Stimulated activated CD4-positive, alpha-beta T cell treated with anti-CD3 and anti-CD28 coated beads, Interleukin-15, amount 100 ng/mL, for 24 hours (primary cell): ENCODE measurements around the gene SRSF6.
"Not testable (repeated sequence)": the region's sequence is repeated elsewhere in the genome, so short reads cannot be mapped to it uniquely, and the experiment has no call there.

Source experiments
- DNase-seq: peaks from one replicate; pipeline ENCODE4 v3.0.0-alpha.2; 2020

The SRSF6 gene

DNA sequence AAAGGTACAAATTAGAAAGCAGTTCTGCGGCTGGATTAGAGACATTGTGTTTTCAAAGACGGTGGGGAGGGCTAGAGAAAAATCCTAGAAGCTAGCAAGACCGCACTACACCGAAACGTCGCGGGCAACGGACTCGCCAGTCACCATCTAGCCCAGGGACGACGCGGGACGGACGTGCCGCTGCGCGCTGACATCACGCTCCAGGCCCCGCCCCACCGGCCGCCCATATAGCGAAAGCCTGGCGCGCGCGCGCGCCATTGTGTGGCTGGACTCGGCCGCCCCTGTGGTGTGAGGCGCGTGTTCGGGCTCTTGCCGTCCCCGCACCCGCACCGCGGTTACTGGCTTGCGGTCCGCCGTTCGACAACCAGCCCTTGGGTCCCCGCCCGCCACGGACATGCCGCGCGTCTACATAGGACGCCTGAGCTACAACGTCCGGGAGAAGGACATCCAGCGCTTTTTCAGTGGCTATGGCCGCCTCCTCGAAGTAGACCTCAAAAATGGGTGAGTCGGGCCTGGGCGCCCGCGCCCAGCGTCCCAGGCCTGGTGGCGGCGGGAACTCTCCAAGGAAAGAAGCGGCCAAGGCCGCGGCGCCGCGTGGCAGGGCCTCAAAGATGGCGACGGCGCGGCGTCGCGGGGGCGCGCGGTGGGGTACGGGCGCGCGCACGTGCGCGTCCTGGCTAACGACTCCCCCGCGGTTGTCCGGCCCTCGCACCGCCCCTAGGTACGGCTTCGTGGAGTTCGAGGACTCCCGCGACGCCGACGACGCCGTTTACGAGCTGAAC, at the start of gene SRSF6:
Gene SRSF6 (plus strand): TSS at position 257 of the 782 bp plus-strand sequence. CDS start 138 bp downstream, at position 395.
- DNase-seq = peak; percentile 95

DNA sequence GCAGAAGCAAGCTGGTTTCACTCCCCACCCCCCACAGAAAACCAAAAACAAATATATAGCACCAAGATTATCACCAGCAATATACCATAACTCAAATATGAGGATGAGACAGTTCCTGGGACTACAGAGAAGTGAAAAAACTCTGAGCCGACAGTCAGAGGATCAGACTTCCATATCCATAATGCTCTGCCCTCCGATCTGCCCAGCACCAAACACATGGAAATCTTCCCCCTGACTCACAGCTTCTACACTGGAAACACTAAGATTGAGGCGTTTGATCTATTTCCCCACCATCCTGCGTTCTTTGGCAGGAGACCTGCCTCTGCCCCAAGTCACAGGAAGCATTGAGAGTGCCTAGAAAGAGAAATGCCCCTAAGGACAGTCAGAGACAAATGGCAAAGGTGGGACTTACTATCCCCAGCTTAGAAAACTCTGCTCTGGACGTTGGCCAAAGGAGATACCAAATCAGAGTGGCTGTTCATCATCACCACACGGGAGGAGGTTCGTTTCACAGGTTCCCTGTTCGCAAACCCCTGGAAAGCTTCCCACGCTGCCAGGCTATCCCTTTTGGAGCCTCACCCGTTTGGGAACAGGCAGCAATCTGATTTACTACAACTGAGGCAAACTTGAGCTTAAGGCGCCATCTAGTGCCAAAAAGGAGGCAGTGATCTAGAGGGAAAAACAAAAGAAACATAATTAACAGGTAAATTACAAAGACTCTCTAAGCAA, 48.7 kb upstream of the SRSF6 start:
- DNase-seq = peak; percentile 16

DNA sequence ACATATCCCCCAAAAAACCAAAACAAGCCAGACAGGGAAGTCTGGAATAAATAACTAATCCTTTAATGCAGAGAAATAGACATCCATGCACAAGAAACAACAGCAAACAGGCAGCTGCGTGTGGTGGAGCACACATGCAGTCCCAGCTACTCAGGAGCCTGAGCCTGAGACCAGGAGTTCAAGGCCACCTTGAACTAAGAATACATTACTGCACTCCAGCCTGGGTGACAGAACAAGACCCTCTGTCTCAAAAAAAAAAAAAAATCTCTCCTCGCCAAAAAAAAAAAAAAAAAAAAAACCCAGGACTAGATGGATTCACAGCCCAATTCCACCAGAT, 48.2 kb upstream of the SRSF6 start:
- no peak for DNase-seq

DNA sequence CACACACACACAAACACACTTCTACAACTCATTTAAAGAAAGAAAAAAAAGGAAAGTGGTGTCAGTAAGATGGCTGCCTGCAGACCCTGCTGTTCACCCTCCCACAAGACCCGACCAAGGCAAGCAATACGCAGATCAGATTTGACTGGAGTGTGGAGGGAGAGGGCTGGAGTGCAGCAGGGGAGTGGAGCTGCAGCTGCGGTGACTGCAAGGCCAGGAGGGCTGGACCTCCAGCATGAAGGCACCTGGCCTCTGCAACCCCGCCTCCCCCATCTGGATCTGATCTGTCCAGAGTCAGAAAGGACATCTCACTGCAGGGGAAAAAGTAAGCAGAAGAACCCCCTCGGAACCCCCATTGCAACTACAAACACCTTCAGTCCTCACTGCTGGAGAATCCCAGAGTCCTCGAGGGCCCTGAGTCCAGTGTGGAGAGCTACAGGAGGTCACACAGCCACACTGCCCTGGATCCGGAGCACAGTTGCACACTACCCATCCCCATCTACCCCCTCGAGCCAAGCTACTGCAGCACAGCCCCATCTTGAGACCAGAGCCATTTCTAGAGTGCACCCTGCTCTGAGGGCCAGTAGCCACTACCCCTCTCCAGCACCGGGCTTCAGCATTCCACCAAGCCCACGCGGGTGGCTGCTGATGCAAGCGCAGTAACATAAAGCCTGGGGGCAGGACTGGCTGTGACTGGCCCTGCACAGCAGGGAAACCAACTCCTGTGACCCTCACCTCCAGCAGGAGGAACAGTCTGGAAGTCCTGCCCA, 41.9 kb upstream of the SRSF6 start:
- no peak for DNase-seq

DNA sequence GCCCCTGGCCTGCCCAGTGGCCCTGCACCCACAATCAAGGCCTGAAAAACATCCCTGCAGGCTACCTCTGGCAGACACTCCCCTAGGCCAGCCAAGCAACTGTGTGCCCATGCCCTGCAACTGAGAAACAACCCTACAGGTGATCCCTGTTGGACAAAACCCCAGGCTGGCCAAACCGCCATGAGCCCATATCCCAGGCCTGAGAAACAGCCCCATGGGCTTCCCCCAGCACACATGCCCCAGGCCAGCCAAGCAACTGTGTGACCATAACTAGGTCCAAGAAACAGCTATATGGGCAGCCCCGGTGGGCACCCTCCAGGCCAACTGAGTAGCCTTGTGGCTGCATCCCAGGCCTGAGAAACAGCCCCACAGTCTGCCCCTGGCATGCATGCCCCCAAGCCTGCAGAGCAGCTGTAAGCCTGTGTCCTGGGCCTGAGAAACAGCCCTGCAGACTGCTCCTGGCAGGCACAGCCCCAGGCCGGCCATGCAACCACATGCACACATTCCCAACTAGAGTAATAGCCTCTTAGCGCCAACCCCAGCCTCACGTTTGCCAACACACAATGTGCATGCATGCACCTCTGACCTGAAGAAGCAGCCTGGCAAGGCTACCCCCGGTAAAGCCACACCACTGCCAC, 41.0 kb upstream of the SRSF6 start:
- DNase-seq = no peak

DNA sequence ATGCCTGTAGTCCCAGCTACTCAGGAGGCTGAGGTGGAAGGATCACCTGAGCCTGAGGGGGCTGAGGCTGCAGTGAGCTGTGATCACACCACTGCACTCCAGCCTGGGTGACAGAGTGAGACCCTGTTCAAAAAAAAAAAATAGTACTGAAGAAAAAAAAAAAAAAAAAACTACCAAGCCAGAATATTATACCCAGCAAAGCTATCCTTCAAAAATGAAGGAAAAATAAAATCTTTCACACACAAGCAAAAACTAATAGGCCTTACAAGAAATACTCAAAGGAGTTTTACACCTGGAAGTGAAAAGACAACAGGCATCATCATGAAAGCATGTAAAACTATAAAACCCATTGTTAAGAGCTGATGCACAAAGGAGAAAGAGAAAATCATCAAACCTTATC, 37.5 kb upstream of the SRSF6 start:
- no peak for DNase-seq

DNA sequence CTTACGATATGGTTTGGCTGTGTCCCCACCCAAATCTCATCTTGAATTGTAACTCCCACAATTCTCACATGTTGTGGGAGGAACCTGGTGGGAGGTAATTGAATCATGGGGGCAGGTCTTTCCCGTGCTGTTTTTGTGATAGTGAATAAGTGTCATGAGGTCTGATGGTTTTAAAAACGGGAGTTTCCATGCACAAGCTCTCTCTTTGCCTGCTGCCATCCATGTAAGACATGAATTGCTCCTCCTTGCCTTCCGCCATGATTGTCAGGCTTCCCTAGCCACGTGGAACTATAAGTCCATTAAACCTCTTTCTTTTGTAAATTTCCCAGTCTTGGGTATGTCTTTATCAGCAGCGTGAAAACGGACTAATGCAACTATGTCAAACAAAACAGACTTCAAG, 36.8 kb upstream of the SRSF6 start:
- DNase-seq = not testable (repeated sequence)

DNA sequence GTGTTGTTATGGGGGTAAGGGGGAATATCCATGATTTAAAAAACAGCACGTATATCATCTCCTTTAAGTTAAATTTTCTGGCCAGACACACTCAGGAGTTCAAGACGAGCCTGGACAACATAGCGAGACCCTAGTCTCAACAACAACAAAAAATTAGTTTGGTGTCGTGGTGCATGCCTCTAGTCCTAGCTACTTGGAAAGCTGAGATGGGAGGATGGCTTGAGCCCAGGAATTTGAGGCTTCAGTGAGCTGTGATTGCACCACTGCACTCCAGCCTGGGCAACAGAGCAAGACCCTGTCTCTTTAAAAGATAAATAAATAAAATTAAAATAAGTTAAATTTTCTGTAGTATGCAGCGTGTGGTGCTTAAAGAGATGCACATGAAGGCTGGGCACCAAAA, 31.5 kb upstream of the SRSF6 start:
- DNase-seq = no peak

DNA sequence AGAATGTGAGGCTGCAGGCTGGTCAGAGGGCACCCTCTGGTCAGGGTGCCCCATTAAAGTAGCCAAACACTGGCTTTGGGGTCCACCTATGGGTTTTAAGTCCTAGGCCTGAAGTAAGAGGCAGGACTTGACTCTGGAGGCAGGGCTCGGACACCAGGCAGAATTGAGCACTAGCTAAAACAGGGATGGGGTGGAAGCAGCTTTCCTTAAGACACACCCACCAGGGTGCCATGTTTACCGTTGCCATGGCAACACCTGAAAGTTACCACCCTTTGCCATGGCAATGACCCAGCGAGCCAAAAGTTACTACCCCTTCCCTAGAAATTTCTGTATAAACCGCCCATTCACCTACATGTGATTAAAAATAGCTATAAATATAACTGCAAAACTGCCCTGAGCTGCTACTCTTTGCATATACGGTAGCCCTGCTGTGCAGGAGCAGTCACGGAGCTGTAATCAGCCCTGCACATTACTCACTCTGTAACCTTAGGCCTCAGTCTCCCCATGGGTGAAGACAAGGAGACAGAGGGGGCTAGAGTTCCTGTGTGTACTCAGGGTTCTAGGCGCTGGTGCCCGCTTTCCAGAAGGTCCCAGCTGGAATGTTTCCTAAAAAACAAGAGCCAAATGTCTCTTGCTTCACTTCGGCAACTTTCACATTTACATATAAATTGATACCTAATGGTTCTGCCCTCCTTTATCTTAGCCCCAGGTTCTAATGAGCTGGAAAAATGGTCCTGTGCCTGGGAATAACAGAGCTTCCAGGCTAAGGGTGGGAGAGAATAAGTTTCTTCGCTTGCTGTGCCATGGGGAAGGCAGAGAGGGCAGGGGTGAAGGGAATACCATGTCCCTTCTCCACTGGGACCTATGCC, 27.2 kb upstream of the SRSF6 start:
- DNase-seq = no peak

DNA sequence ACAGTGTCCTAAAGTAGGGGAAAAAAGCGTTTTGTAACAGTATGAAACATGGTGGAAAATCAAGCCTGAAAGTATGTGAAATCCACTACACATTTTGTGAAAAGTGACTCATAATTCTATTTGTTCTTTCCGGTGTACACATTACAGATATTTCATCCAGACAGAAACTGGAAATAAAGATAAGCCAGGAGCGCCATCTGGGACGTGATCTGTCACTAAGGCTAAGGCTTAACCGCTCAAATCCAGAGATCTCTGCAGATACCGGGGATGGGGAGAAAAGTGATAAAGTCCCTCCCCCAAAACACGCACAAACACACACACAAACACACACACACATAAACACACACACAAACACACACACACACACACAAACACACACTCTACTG, 26.6 kb upstream of the SRSF6 start:
- no peak for DNase-seq

DNA sequence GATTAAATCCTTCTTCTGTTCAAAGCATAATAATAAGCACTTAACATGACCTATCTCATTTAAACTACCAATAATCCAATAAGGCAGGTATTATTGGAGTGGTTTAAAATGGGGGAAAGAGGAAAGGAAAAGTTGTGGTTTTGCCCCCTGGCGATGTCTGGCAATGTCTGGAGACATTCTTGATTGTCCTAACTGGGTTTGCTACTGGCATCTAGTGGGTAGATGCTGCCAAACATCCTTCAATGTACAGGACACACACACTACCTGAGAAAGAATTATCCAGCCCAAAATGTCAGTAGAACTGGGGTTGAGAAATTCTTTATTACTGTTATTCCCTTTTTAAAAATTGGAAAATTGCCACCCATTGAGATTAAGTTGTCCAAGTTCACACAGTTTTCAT, 25.2 kb upstream of the SRSF6 start:
- no peak for DNase-seq

DNA sequence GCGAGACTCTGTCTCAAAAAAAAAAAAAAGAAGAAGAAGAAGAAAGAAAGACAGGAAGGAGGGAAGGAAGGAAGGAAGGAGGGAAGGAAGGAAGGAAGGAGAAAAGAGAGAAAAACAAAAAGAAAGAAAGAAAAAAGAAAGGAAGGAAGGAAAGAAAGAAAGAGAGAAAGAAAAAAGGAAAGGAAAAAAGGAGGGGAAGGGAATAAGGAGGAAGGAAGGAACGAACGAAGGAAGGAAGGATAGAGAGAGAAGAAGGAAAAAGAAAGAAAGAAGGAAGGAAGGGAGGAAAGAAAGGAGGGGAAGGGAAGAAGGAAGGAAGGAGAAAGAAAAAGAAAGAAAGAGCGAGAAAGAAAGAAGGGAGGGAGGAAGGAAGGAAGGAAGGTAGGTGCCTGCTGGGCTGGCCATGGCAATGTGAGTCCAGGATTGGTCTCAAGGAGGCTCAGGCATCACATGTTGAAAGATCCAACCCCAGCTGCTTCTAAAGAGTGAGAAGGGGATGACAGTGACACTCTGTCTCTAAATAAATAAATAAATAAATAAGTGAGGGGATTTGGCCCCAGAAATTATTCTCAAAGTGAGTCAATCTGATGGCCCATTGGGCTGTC, 24.3 kb upstream of the SRSF6 start:
- no peak for DNase-seq

DNA sequence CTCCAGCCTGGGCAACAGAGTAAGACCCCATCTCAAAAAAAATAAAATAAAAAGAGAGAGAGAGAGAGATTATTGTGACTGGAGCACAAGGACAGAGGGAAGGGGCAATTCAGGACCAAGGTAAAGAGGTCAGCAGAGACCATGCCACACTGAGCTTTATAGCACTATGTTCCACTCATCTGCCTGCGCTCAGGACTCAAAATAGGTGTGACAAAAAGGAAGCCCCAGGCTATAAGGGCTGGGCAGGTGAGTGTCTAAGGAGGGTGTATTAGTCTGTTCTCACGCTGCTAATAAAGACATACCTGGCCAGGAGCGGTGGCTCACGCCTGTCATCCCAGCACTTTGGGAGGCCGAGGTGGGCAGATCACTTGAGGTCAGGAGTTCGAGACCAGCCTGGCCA, 23.1 kb upstream of the SRSF6 start:
- DNase-seq = no peak

DNA sequence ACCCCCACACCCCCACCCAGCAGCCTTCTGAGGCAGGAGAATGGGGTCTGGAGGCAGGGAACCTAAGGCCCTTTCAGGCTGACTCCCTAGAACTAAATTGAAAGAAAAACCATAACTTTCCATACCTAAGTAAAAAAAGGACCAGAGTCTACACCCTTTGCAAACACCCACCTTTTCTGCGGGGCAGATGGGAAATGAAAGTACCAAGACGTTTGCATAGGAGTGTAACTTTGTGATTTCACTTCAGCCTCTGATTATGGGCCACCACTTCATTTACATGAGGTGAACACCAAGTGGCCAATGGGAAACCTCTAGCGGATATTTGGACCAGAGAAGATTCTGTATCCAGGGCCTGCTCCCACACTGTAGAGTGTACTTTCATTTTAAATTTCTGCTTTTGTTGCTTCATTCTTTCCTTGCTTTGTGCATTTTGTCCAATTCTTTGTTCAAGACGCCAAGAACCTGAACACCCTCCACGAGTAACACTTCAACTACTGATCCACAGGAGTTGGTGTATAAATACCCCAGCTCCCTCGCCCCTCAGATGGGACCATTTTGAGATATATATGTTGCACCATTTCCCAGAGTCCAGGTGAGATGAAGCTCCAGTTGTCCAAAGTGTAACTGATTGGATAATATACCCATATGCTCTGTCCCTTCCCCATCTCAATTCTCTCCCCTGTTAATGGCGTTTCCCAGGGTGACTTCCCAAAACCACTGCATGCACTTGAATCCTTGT, 18.9 kb upstream of the SRSF6 start:
- DNase-seq = no peak

DNA sequence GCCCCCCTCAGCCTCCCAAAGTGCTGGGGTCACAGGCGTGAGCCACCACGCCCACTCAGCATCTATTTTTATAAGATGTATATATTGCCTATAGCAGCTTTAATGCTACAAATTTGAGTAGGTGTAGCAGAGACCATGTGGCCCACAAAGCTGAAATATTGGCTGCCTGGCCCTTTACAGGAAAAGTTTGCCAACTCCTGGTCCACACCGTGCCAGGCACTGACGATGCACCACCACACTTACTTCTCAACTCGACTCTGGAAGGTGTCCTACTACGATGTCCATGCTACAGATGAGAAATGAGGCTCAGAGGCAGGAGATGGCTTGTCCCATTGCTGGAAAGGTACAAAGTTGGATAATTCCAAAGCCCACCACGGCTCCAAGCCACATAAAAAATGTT, 17.2 kb upstream of the SRSF6 start:
- DNase-seq = no peak

DNA sequence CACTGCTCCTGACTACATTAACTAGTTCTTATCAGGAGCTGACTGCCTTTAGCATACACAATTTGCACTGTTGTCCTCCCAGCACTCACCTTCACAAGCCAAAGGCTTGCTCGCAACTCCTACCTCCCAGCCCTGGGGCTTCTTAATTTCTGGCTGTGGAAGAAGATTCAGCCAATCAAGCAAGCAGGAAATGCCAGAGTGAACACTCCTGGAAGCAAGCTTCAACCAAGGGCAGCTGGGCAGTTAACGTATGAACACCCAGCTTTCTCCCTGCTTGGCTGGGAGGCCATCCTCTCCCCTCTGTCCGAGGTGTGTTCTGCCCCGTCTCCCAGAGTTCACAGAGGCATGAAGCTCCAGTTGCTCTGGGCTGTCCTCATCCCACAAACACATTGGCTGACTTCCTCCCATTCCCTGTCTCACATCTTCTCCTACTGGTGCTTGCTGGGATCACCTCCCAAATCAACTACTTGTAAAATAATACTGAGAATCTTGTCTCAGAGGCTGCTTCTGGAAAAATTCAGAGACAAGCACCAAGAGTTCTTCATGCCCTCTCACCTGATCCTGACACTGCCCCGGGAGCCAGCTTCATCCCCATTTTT, 15.3 kb upstream of the SRSF6 start:
- DNase-seq = no peak

DNA sequence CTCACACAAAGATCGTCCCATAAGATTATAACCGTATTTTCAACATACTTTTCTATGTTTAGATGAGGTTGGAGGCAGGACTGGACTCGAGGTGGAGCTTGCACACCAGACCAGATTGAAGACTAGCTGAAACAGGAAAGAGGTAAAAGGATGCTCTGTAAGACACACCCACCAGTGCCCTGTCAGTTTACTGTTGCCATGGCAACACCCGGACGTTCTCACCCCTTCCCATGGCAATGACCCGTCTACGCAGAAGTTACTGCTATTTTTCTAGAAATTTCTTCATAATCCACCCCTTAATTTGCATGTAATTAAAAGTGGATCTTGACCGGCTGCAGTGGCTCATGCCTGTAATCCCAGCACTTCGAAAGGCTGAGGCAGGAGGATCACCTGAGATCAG, 13.6 kb upstream of the SRSF6 start:
- DNase-seq = no peak

DNA sequence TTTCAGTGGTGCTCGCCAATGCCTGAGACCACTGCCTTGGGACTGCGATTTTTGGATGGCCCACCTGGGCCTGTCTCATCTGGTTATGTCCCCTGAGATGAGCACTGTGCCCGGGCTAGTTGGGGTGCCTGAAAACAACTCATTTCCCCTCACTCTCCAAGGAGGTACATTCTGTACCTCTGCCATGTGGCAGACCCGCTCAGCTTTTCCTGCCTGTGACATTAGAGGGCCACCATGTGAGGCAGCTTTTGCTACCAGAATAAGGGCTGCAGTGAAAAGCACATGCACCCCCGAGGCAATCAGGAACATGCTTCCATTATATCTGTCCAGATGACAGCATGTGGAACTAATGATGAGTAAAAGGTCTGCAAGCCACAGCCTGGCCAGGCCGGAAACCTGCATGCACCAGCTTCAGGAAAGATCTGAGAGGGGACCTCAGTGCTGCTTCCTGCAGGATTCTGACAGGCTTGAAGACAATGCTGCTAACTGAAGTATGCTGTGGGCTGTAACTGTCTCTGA, 11.3 kb upstream of the SRSF6 start:
- no peak for DNase-seq

DNA sequence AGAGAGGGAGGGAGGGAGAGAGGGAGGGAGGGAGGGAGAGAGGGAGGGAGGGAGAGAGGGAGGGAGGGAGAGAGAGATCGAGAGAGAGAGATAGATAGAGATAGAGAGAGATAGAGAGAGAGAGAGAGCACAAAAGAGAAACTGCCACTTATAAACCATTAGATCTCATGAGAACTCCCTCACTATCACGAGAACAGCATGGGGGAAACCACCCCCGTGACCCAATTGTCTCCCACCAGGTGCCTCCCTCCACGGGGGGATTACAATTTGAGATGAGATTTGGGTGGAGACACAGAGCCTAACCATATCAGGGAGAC, 9.3 kb upstream of the SRSF6 start:
- DNase-seq = not testable (repeated sequence)

DNA sequence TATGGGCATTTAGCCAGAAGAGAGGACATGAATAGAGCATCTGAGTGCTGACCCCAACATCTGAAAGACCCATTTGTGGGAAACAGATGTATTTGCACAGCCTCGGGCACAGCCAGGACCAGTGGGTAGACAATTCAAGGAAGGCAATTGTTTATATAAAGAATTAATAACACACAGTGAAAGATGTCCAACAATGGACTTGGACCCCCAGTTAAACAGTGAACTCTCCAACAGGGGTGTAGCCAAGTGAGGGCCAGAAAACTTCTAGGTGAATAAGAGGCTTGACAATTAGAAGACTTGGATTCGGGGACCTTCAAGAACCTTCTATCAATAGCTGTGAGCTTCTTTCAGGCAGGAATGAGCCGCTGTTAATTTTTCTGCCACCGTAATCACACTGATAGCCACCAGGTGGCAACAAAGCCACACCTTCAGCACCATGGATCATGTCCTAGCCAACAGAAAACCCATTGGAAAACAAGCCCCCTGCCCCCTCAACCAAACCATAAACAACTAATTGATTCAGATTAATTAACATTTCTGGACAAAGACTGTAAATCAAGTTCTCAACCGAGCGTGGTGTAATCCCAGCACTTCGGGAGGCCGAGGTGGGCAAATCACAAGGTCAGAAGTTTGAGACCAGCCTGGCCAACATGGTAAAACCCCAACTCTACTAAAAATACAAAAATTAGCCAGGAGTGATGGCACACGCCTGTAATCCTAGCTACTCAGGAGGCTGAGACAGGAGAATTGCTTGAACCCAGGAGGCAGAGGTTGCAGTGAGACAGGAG, 8.8 kb upstream of the SRSF6 start:
- peak; percentile 47 for DNase-seq
